ENCODE data around the gene GABRD.

The GABRD gene

GRCh38 chr1:2046953-2047748 lies 28.0 kb downstream of the GABRD start:
- no peak overlapping the region for H3K4me3 ChIP-seq (ENCODE audit: low read length)
- no peak for TF ChIP-seq CTCF (conservative IDR thresholded peaks at IDR 0.05; ENCODE audit: low read length)
- DNase-seq (ENCODE audit: low read depth) = no peak

GRCh38 chr1:2047749-2048729 lies 28.9 kb downstream of the GABRD start:
- no peak for TF ChIP-seq CTCF (conservative IDR thresholded peaks at IDR 0.05; ENCODE audit: low read length)
- H3K4me3 ChIP-seq (ENCODE audit: low read length) = no peak overlapping the region
- no peak for DNase-seq (ENCODE audit: low read depth)

- no peak overlapping the region for H3K4me3 ChIP-seq (ENCODE audit: low read length)
- DNase-seq (ENCODE audit: low read depth) = no peak
Measured at GRCh38 chr1:2049225-2049717, 30.1 kb downstream of the GABRD start.

GRCh38 chr1:2049718-2050431 lies 30.7 kb downstream of the GABRD start, which contains the start of gene PRKCZ:
Gene PRKCZ (plus strand): TSS chr1:2050411. CDS start chr1:2050631, 220 bp downstream.
- H3K4me3 ChIP-seq (ENCODE audit: low read length) = no peak within 1 kb of the TSS
- no peak for TF ChIP-seq CTCF (conservative IDR thresholded peaks at IDR 0.05; ENCODE audit: low read length)
- no peak for DNase-seq (ENCODE audit: low read depth)

More at GRCh38 chr1:2049225-2049717, 30.1 kb downstream of the GABRD start:
- TF ChIP-seq CTCF (conservative IDR thresholded peaks at IDR 0.05; ENCODE audit: low read length) = peak; percentile 18; the same call in 1 of the 2 replicates

GRCh38 chr1:2050461-2050792 lies 31.3 kb downstream of the GABRD start:
- DNase-seq (ENCODE audit: low read depth) = no peak
- TF ChIP-seq CTCF (conservative IDR thresholded peaks at IDR 0.05; ENCODE audit: low read length) = no peak
- no peak overlapping the region for H3K4me3 ChIP-seq (ENCODE audit: low read length)

GRCh38 chr1:2050793-2051682 lies 31.9 kb downstream of the GABRD start:
- TF ChIP-seq CTCF (conservative IDR thresholded peaks at IDR 0.05; ENCODE audit: low read length) = no peak
- H3K4me3 ChIP-seq (ENCODE audit: low read length) = no peak overlapping the region
- DNase-seq (ENCODE audit: low read depth) = no peak
